Neutrophil (primary cell): ENCODE data around the gene PCDHA8.
"Not testable (repeated sequence)": the region's sequence is repeated elsewhere in the genome, so short reads cannot be mapped to it uniquely, and the experiment has no call there.

Experiments
- H3K27ac ChIP-seq: fragments of 200-600 bp; sonication (generic); 2 replicates; pipeline ENCODE4 v1.5.1; 2016; ENCODE audit warnings: mild to moderate bottlenecking, moderate library complexity
- H3K27me3 ChIP-seq: fragments of 200-600 bp; sonication (generic); 2 replicates; pipeline ENCODE4 v1.6.0; 2016; ENCODE audit warnings: mild to moderate bottlenecking
- H3K36me3 ChIP-seq: fragments of 200-600 bp; sonication (generic); 2 replicates; pipeline ENCODE4 v1.5.1; 2017
- H3K4me1 ChIP-seq, 2 experiments: fragments of 200-600 bp in 1 of 2; sonication (generic) in 1 of 2; 1 replicate in 1 of 2; 2 replicates in 1 of 2; pipeline versions ENCODE4 v1.5.1 to v1.6.1; 2013 to 2016; ENCODE audit warnings: low read depth in 1 of 2, low read length in 1 of 2, mild to moderate bottlenecking in 1 of 2, moderate library complexity in 1 of 2; ENCODE audit not compliant: control insufficient read depth in 1 of 2, insufficient read depth in 1 of 2
- H3K4me3 ChIP-seq, 2 experiments: fragments of 200-600 bp in 1 of 2; sonication (generic) in 1 of 2; 1 replicate in 1 of 2; 2 replicates in 1 of 2; pipeline ENCODE4 v1.5.1; 2013 to 2016; ENCODE audit warnings: low read depth in 1 of 2, low read length in 1 of 2, mild to moderate bottlenecking in 1 of 2, moderate library complexity in 1 of 2
- H3K9me3 ChIP-seq: fragments of 200-600 bp; sonication (generic); 2 replicates; pipeline ENCODE4 v1.5.1; 2016
- TF ChIP-seq, protein P1 (sequence below): fragments of 200-600 bp; sonication (generic); IDR thresholded peaks from 2 replicates; pipeline ENCODE4 v1.5.1; 2016; ENCODE audit warnings: antibody characterized with exemption

PCDHA8 gene

DNA sequence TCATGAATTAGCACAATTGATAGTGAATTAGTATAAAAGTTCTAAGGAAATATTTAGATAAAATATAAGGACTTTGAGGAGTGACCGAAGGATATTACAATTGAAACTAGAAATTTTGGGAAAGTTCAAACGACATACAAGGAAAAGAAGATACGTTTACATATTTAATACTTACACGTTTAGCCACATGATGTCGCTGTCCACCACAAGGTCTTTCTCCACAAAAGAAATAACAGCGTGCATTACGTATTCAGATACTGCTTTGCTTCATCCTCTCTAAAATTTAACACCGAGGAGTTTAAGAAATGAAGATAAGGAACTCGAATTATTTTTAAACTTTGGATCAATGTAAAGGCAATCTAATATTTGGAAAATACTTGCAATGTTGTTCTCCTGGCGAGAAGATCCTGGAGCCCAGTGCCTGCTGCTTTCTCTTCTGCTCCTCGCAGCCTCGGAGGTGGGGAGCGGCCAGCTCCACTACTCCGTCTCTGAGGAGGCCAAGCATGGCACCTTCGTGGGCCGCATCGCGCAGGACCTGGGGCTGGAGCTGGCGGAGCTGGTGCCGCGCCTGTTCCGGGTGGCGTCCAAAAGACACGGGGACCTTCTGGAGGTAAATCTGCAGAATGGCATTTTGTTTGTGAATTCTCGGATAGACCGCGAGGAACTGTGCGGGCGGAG lies 40.0 kb upstream of the PCDHA8 start, which contains the start of gene PCDHA3:
Gene PCDHA3 (plus strand): TSS at position 242 of the 678 bp plus-strand sequence.
- TF ChIP-seq, protein P1, sequence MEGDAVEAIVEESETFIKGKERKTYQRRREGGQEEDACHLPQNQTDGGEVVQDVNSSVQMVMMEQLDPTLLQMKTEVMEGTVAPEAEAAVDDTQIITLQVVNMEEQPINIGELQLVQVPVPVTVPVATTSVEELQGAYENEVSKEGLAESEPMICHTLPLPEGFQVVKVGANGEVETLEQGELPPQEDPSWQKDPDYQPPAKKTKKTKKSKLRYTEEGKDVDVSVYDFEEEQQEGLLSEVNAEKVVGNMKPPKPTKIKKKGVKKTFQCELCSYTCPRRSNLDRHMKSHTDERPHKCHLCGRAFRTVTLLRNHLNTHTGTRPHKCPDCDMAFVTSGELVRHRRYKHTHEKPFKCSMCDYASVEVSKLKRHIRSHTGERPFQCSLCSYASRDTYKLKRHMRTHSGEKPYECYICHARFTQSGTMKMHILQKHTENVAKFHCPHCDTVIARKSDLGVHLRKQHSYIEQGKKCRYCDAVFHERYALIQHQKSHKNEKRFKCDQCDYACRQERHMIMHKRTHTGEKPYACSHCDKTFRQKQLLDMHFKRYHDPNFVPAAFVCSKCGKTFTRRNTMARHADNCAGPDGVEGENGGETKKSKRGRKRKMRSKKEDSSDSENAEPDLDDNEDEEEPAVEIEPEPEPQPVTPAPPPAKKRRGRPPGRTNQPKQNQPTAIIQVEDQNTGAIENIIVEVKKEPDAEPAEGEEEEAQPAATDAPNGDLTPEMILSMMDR = no peak
- Histone ChIP-seq H3K9me3 (peaks cover 41% of the 10 kb centered on the region), H3K36me3 (no peaks in the 10 kb centered on the region), H3K4me1 (no peaks in the 10 kb centered on the region), H3K27me3 (peaks cover 24% of the 10 kb centered on the region), H3K27ac (no peak within 1 kb of the TSS), H3K4me3 (no peak within 1 kb of the TSS)

DNA sequence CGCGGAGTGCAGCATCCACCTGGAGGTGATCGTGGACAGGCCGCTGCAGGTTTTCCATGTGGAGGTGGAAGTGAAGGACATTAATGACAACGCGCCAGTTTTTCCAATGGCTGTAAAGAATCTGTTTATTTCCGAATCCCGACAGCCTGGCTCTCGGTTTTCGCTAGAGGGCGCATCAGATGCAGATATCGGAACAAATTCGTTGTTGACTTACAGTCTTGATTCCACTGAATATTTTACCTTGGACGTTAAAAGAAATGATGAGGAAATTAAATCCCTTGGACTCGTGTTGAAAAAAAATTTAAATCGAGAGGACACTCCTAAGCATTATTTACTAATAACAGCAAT lies 39.5 kb upstream of the PCDHA8 start:
- Histone ChIP-seq H3K27me3 (peaks cover 24% of the 10 kb centered on the region), H3K27ac (no peak overlapping the region), H3K36me3 (no peaks in the 10 kb centered on the region), H3K4me3 (no peak overlapping the region), H3K9me3 (peaks cover 36% of the 10 kb centered on the region), H3K4me1 (no peaks in the 10 kb centered on the region)
- TF ChIP-seq, protein P1 = no peak

DNA sequence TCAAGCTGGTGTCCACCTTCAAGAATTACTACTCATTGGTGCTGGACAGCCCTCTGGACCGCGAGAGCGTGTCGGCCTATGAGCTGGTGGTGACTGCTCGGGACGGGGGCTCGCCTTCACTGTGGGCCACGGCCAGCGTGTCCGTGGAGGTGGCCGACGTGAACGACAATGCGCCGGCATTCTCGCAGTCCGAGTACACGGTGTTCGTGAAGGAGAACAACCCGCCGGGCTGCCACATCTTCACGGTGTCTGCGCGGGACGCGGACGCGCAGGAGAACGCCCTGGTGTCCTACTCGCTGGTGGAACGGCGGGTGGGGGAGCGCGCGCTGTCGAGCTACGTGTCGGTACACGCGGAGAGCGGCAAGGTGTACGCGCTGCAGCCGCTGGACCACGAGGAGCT lies 38.6 kb upstream of the PCDHA8 start:
- not testable (repeated sequence) for H3K27ac ChIP-seq, H3K4me1 ChIP-seq, H3K4me3 ChIP-seq, H3K36me3 ChIP-seq
- peaks cover 33% of the 10 kb centered on the region for H3K27me3 ChIP-seq
- H3K9me3 ChIP-seq = peaks cover 30% of the 10 kb centered on the region

GRCh38 chr5:140802781-140803271 lies 38.2 kb upstream of the PCDHA8 start:
- no peaks in the 10 kb centered on the region for H3K4me1 ChIP-seq
- H3K9me3 ChIP-seq = peaks cover 28% of the 10 kb centered on the region
- no peak overlapping the region for H3K4me3 ChIP-seq
- H3K27me3 ChIP-seq = peaks cover 35% of the 10 kb centered on the region
- H3K27ac ChIP-seq = no peak overlapping the region
- H3K36me3 ChIP-seq = no peaks in the 10 kb centered on the region
- TF ChIP-seq, protein P1 = no peak

DNA sequence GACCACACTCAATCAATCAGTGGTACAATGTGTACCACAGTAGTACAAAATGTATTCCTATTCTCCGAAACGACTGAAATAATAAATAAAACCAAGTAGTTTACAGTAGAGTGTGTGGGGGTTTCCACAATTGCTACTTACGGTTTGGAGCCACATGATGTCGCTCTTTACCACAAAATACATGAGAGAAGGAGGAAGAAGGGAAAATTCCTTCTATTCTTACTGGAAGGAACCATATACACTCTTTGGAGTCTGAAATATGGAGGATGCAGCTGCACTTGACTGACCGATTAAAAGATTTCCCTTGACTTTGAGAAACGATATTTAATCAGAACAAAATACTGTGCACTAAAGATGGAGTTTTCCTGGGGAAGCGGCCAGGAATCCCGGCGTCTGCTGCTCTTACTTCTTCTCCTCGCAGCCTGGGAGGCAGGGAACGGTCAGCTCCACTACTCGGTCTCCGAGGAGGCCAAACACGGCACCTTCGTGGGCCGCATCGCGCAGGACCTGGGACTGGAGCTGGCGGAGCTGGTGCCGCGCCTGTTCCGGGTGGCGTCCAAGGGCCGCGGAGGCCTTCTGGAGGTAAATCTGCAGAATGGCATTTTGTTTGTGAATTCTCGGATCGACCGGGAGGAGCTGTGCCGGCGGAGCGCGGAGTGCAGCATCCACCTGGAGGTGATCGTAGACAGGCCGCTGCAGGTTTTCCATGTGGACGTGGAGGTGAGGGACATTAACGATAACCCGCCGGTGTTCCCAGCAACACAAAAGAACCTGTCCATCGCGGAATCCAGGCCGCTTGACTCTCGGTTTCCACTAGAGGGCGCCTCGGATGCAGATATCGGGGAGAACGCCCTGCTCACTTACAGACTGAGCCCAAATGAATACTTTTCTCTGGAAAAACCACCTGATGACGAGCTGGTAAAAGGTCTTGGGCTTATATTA lies 33.9 kb upstream of the PCDHA8 start, which contains the start of gene PCDHA4:
Gene PCDHA4 (plus strand): TSS at position 235 of the 942 bp plus-strand sequence.
- Histone ChIP-seq H3K4me1 (no peaks in the 10 kb centered on the region), H3K27ac (no peak within 1 kb of the TSS), H3K9me3 (peaks cover 10% of the 10 kb centered on the region), H3K4me3 (no peak within 1 kb of the TSS), H3K36me3 (no peaks in the 10 kb centered on the region), H3K27me3 (peaks cover 10% of the 10 kb centered on the region)
- TF ChIP-seq, protein P1 = no peak

- peaks cover 10% of the 10 kb centered on the region for H3K27me3 ChIP-seq
- H3K27ac ChIP-seq, H3K4me1 ChIP-seq, H3K36me3 ChIP-seq, H3K9me3 ChIP-seq, H3K4me3 ChIP-seq: not testable (repeated sequence)
Observed at GRCh38 chr5:140808241-140808888, 32.6 kb upstream of the PCDHA8 start.
